GM18499 (cell line): ENCODE data around the gene SGSH.
"Not testable (repeated sequence)": the region's sequence is repeated elsewhere in the genome, so short reads cannot be mapped to it uniquely, and the experiment has no call there.

Experiments
- ATAC-seq: cut with Tn5 transposase; IDR thresholded peaks from one replicate; pipeline ENCODE4 v1.9.1; 2021; ENCODE audit warnings: moderate number of reproducible peaks; ENCODE audit not compliant: insufficient read depth, unreplicated experiment

Gene SGSH

GRCh38 chr17:80254396-80255251 lies 34.5 kb upstream of the SGSH start:
- no peak for ATAC-seq

DNA sequence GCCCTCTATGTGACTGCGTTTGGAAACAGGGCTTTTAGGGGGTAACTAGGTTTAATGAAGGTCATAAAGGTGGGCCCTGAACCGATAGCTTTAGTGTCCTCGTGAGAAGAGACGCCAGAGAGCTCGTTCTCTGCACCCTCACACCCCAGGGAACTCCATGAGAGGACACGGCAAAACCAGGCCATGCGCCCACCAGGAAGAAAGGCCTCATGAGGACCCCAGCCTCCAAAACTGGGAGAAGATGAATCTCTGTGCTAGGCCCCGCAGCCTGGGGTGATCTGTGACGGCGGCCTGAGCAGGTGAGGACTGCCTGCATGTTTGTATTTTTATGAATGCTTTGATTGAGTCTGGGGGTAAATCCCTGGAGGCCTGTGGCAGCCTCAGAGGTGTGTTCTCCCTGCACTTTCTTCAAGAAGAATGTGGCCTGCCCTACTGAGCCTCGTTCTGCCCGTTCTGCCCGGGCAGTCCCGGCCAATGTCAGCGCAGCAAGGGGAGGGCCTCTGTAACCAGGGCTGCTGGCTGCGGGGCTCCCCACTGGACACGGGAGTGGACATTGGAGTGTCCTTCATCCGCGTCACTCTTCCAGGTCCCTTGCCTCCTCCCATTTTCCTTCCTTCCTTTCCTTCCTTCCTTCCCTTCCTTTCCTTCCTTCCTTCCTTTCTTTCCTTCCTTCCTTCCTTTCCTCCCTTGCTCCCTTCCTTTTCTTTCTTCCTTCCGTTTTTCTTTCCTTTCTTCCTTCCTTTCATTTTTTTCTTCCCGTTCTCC lies 33.7 kb upstream of the SGSH start:
- ATAC-seq: no peak

GRCh38 chr17:80252871-80253270 lies 32.7 kb upstream of the SGSH start:
- no peak for ATAC-seq

GRCh38 chr17:80251966-80252365 lies 31.8 kb upstream of the SGSH start:
- ATAC-seq: no peak

- no peak for ATAC-seq
These were observed 29.0 kb upstream of the SGSH start for GRCh38 chr17:80248894-80249710.

DNA sequence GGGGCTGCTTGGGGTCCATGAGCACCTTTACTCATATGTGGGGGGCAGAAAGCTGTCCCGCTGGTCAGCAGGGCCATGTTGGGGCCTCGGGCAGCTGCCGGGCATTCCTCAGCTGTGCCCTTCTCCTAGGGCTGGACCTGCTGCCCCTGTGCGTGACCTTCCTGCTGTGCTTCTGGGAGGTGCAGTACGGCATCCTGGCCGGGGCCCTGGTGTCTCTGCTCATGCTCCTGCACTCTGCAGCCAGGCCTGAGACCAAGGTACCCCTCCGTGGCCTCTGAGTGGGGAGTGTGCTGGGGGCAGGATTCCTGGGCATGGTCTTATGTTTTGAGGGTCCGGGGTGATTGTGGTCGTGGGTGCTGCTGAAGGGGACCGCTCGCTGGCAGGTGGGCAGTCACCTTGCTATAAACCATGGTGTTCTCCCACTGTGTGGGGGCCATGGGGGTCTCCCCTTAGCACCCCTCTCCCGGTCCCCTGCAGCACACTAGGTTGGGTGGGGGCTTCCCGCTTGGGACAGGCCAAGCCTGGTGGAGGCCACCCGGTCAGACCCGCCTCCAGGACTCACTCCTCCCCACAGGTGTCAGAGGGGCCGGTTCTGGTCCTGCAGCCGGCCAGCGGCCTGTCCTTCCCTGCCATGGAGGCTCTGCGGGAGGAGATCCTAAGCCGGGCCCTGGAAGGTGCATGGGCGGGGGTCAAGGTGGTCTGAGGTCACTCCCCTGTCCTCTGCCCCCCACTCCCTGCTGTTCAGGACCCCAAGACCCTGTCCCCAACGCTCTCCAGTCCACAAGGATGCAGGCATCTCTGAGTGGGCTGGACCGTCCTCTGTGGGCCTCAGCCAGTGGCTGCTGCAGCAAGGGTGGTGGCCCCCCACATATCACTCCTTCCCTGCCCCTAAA lies 28.1 kb upstream of the SGSH start:
- no peak for ATAC-seq

GRCh38 chr17:80247561-80247960 lies 27.4 kb upstream of the SGSH start:
- ATAC-seq: no peak

DNA sequence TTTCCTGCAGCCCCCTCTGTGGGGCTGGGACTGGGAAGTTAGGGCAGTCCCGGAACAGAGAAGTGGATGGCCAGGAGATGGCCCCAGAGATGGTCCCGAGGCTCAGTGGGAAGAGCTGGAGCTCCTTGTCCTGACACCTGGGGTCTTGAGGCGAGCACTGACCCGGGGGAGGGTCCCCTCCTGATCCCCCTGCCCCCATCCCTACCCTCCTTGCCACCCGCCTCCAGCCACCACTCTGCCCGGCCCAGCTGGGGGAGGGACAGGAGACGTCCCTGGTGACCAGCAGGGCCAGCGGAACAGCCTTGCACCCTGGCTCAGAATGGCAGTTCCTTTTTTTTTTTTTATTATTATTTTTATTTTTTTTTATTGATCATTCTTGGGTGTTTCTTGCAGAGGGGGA lies 26.6 kb upstream of the SGSH start:
- ATAC-seq: no peak

GRCh38 chr17:80246266-80246681 lies 26.1 kb upstream of the SGSH start:
- no peak for ATAC-seq

- ATAC-seq: no peak
These were observed 25.6 kb upstream of the SGSH start for GRCh38 chr17:80245566-80246265.

GRCh38 chr17:80244871-80245509 lies 24.9 kb upstream of the SGSH start:
- ATAC-seq: no peak

DNA sequence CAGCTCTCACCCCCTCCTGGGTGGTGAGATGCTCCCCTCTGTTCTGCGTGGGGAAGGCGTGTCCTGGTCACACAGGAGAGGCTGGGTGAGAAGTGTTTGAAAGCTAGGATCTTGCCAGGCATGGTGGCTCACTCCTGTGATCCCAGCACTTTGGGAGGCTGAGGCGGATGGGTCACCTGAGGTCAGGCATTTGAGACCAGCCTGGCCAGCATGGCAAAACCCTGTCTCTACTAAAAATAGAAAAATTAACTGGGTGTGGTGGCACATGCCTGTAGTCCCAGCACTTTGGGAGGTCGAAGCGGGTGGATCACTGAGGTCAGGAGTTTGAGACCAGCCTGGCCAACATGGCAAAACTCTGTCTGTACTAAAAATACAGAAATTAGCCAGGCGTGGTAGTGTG lies 24.3 kb upstream of the SGSH start:
- not testable (repeated sequence) for ATAC-seq

GRCh38 chr17:80243526-80244433 lies 23.6 kb upstream of the SGSH start:
- ATAC-seq: no peak

GRCh38 chr17:80242505-80242904 lies 22.4 kb upstream of the SGSH start:
- no peak for ATAC-seq

DNA sequence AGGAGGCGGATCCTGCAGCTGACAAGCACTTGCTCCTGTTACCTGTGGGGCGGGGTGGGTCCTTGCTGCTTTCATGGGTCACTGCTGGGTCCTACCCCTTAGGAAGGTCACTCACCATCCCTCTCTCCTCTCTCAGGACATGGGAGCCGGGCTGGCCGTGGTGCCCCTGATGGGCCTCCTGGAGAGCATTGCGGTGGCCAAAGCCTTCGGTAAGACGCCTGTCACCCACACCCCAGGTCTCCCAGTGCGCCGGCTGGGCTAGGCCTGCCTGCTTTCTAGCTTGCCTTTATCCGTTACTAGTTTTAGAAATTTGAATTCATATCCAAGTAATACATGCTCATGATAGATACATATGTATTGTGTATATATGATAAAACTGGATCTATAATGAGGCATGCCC lies 17.3 kb upstream of the SGSH start:
- no peak for ATAC-seq

- no peak for ATAC-seq
These were observed 16.8 kb upstream of the SGSH start for GRCh38 chr17:80236911-80237310.

GRCh38 chr17:80233202-80233601 lies 13.1 kb upstream of the SGSH start:
- no peak for ATAC-seq

DNA sequence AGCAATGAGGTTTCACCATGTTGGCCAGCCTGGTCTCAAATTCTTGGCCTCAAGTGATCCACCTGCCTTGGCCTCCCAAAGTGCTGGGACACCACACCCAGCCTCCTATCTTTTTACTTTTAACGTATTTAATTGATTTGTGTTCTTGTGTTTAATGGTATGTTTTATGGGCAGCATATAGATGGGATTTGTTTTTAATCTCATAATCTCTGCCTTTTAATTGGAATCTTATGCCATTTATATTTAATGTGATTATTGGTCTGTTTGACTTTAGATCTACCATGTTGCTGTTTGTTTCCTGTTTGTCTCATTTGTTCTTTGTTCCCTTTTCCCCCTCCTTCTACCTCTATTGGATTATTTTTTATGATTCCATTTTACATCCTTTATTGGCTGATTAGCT lies 12.3 kb upstream of the SGSH start:
- ATAC-seq: no peak
